CD4-positive, alpha-beta T cell treated with Interleukin-6 for 4 hours (primary cell): ENCODE measurements around the gene BAIAP2.
A peak's percentile ranks its signal among the peaks of the same experiment; 100 is the strongest.

ENCODE experiments used
- DNase-seq: peaks from one replicate; pipeline ENCODE4 v3.0.0-alpha.2; 2020; ENCODE audit warnings: mixed read lengths

The BAIAP2 gene

GRCh38 chr17:81114351-81115093, 79.6 kb downstream of the BAIAP2 start:
- no peak for DNase-seq

GRCh38 chr17:81115219-81115618, 80.3 kb downstream of the BAIAP2 start:
- DNase-seq = no peak

GRCh38 chr17:81115749-81116464, 81.0 kb downstream of the BAIAP2 start:
- DNase-seq = no peak

GRCh38 chr17:81116704-81117103, 81.8 kb downstream of the BAIAP2 start:
- no peak for DNase-seq

GRCh38 chr17:81117672-81118198, 82.8 kb downstream of the BAIAP2 start:
- no peak for DNase-seq

GRCh38 chr17:81118308-81119221, 83.6 kb downstream of the BAIAP2 start:
- no peak for DNase-seq

GRCh38 chr17:81119223-81120148, 84.5 kb downstream of the BAIAP2 start:
- DNase-seq = peak; percentile 67

GRCh38 chr17:81120149-81120484, 85.2 kb downstream of the BAIAP2 start:
- no peak for DNase-seq

- no peak for DNase-seq
These were observed 86.0 kb downstream of the BAIAP2 start for GRCh38 chr17:81120695-81121621.

GRCh38 chr17:81121841-81122733, 87.1 kb downstream of the BAIAP2 start:
- no peak for DNase-seq

GRCh38 chr17:81123052-81124048, 88.4 kb downstream of the BAIAP2 start:
- DNase-seq = no peak

- DNase-seq = no peak
These were observed 89.4 kb downstream of the BAIAP2 start for GRCh38 chr17:81124377-81124776.

- no peak for DNase-seq
These were observed 90.7 kb downstream of the BAIAP2 start for GRCh38 chr17:81125573-81126081.

- DNase-seq = no peak
These were observed 91.6 kb downstream of the BAIAP2 start for GRCh38 chr17:81126281-81127132.

- DNase-seq = no peak
These were observed 92.1 kb downstream of the BAIAP2 start for GRCh38 chr17:81127133-81127455.

GRCh38 chr17:81127526-81128177, 92.7 kb downstream of the BAIAP2 start:
- no peak for DNase-seq

- DNase-seq = no peak
These were observed 93.4 kb downstream of the BAIAP2 start for GRCh38 chr17:81128338-81128737.
